Heart right ventricle (tissue), 16 donors: ENCODE data around the gene SCYGR1. TPM values are rescaled to one million over a fixed set of nuclear protein-coding genes. Genes with fewer than 3 reads are reported as not detected.

Experiments used
- ATAC-seq, 8 donors: fragments of 200-7000 bp; cut with Tn5 transposase; one replicate each; pipeline ENCODE4 v1.9.1; 2020; ENCODE audit warnings: mild to moderate bottlenecking in 8 of 8, moderate library complexity in 8 of 8, moderate number of reproducible peaks in 1 of 8
- DNase-seq, 2 donors: peaks; one replicate each; pipeline ENCODE4 v3.0.0-alpha.2; 2020
- H3K27ac ChIP-seq, 10 donors: fragments of 200-600 bp; sonication (generic) in 2 of 10; one replicate each; pipeline versions ENCODE4 v1.5.0 to v1.8.0; 2020 to 2022; ENCODE audit warnings: mild to moderate bottlenecking in 3 of 10
- H3K27me3 ChIP-seq, 7 donors: fragments of 200-600 bp; one replicate each; pipeline ENCODE4 v1.8.0; 2021 to 2022; ENCODE audit warnings: mild to moderate bottlenecking in 2 of 7
- H3K36me3 ChIP-seq, 9 donors: fragments of 200-600 bp; sonication (generic) in 1 of 9; one replicate each; pipeline versions ENCODE4 v1.5.0 to v1.8.0; 2020 to 2022; ENCODE audit warnings: mild to moderate bottlenecking in 2 of 9
- H3K4me1 ChIP-seq, 9 donors: fragments of 200-600 bp; sonication (generic) in 1 of 9; one replicate each; pipeline versions ENCODE4 v1.5.0 to v1.8.0; 2020 to 2022; ENCODE audit warnings: mild to moderate bottlenecking in 4 of 9
- H3K4me3 ChIP-seq, 10 donors: fragments of 200-600 bp; sonication (generic) in 2 of 10; one replicate each; pipeline versions ENCODE4 v1.5.0 to v1.8.0; 2020 to 2022; ENCODE audit warnings: mild to moderate bottlenecking in 7 of 10, moderate library complexity in 2 of 10
- H3K9me3 ChIP-seq, 11 donors: fragments of 200-600 bp in 10 of 11; sonication (generic) in 2 of 11; one replicate each; pipeline versions ENCODE4 v1.5.0 to v1.8.0; 2013 to 2022; ENCODE audit warnings: mild to moderate bottlenecking in 2 of 11, control low read depth in 1 of 11, moderate library complexity in 1 of 11
- WGBS, 2 donors: extraction: QIAGEN DNeasy Blood & Tissue Kit; methylation state at CpG; one replicate each; pipeline ENCODE4 v1.1.7; 2013; ENCODE audit warnings: inconsistent platforms in 1 of 2; 5-methylcytosine and 5-hydroxymethylcytosine counted together
- intact Hi-C, 10 donors: fragments of 100-400 bp; cut with DNase I; formaldehyde crosslinking; loops; one replicate each; pipeline versions ENCODE4 v1.11.1 to v1.14.2; 2022
- polyA plus RNA-seq, 2 donors: library from polyadenylated mRNA; stranded (reverse); fragments of 200-250 nt; gene quantifications; one replicate each; pipeline ENCODE4 v1.2.3, GENCODE V29; 2013
- total RNA-seq, 10 donors: library from RNA; stranded (reverse); fragmentation: NEBNext Ultra II Directional in 3 of 10; extraction: Animal tissue kit (Norgen Biotek cat#: 25700) in 3 of 10; gene quantifications; one replicate each; pipeline versions ENCODE4 v1.2.1 to v1.2.4, GENCODE V29; 2021 to 2023
- TF ChIP-seq, protein P1 (sequence below), 9 donors: fragments of 200-600 bp; sonication (generic) in 2 of 9; IDR thresholded peaks; one replicate each; pipeline versions ENCODE4 v1.5.0 to v1.8.0; 2021 to 2022; ENCODE audit warnings: antibody characterized with exemption in 9 of 9, mild to moderate bottlenecking in 5 of 9, moderate library complexity in 1 of 9
- donor health status: Arrhythmogenic right ventricular cardiomyopathy.
- donor health status: ischemic (EF 13 %, LVEDD 7.1; RV severe dilation, severe dysfunction).
- donor health status: healthy with polysubstance abuse.
- donor health status: DM: no; HTN: yes; CAD: no.
- donor health status: DM: no; HTN: no; CAD: no.
- donor health status: ischemic (EF 25% LVEDD 6.9; RV normal size, moderate dysfunction).
- donor health status: ischemic (EF 25% LVEDD 5.7; RV mildly dilated, moderate dysfunction).
- donor health status: healthy.
- donor health status: DM: yes; HTN: yes; CAD: no.
- donor health status: Ischemic cardiomyopathy.
- donor health status: ischemic (EF 35%, LVEDD 5.7; RV mildly dilated, moderate dysfunction).
- donor health status: nonischemic (EF 11% LVEDD 7.7; RV severe dilation, severe dysfunction).
- donor health status: DM: yes; HTN: yes; CAD: no.
- donor health status: PGD.
- donor health status: ischemic (EF 29% LVEDD 5.4; RV normal size, mild dysfunction).
- donor health status: nonischemic (EF 23%, LVEDD 6.1; RV moderate dilation, normal function).

Gene SCYGR1
- total and polyA plus RNA-seq, 12 donors = not detected

GRCh38 chr2:227394401-227394800, 6.7 kb upstream of the SCYGR1 start:
- Histone ChIP-seq H3K9me3 (no peaks in the 10 kb centered on the region), H3K27me3 (no peaks in the 10 kb centered on the region), H3K4me3 (no peak overlapping the region), H3K4me1 (peaks cover 0 to 10% (median 0%) of the 10 kb centered on the region in 9 donors), H3K27ac (no peak overlapping the region), H3K36me3 (no peaks in the 10 kb centered on the region)
- WGBS, 2 donors = 48 to 93% methylated on average over 2 of the region's 2 CpGs
- intact Hi-C loops = no loop called here
- ATAC-seq = no peak
- no peak for DNase-seq
- TF ChIP-seq, protein P1, sequence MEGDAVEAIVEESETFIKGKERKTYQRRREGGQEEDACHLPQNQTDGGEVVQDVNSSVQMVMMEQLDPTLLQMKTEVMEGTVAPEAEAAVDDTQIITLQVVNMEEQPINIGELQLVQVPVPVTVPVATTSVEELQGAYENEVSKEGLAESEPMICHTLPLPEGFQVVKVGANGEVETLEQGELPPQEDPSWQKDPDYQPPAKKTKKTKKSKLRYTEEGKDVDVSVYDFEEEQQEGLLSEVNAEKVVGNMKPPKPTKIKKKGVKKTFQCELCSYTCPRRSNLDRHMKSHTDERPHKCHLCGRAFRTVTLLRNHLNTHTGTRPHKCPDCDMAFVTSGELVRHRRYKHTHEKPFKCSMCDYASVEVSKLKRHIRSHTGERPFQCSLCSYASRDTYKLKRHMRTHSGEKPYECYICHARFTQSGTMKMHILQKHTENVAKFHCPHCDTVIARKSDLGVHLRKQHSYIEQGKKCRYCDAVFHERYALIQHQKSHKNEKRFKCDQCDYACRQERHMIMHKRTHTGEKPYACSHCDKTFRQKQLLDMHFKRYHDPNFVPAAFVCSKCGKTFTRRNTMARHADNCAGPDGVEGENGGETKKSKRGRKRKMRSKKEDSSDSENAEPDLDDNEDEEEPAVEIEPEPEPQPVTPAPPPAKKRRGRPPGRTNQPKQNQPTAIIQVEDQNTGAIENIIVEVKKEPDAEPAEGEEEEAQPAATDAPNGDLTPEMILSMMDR (IDR thresholded peaks at IDR 0.05) = no peak

GRCh38 chr2:227390468-227391256, 2.9 kb upstream of the SCYGR1 start:
- 82 to 84% methylated on average over 17 of the region's 17 CpGs for WGBS, 2 donors
- Histone ChIP-seq H3K27me3 (no peaks in the 10 kb centered on the region), H3K4me3 (no peak overlapping the region), H3K36me3 (no peaks in the 10 kb centered on the region), H3K4me1 (peaks cover 0 to 3% (median 0%) of the 10 kb centered on the region in 9 donors), H3K9me3 (peaks cover 0 to 7% (median 0%) of the 10 kb centered on the region in 11 donors), H3K27ac (no peak overlapping the region)
- TF ChIP-seq, protein P1 (IDR thresholded peaks at IDR 0.05) = no peak
- DNase-seq (no peak), ATAC-seq (no peak)
- intact Hi-C loops = no loop called here

DNA sequence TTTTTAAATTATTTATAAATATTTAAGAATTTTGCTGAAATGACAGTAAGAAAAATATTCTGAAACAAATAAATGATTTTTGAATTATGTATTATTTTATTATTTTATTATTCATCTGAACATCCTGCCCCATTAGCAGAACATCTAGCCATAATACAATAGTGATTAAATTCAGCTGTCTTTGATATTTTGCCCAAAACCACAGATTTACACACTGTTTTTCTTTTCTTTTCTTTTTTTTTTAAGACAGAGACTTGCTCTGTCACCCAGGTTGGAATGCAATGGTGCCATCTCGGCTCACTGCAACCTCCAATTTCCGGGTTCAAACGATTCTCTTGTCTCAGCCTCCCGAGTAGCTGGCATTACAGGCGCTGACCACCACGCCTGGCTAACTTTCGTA, 1.9 kb upstream of the SCYGR1 start:
- H3K9me3 ChIP-seq = peaks cover 0 to 7% (median 0%) of the 10 kb centered on the region in 11 donors
- no peak for DNase-seq
- WGBS, 2 donors = 93 to 97% methylated on average over 7 of the region's 7 CpGs
- H3K27me3 ChIP-seq = no peaks in the 10 kb centered on the region
- H3K36me3 ChIP-seq = no peaks in the 10 kb centered on the region
- intact Hi-C loops = no loop called here
- H3K27ac ChIP-seq = peak overlapping the region in 1 of 10 donors; percentile 75
- no peak overlapping the region for H3K4me3 ChIP-seq
- no peak for ATAC-seq
- TF ChIP-seq, protein P1 (IDR thresholded peaks at IDR 0.05) = no peak
- peaks cover 0 to 12% (median 0%) of the 10 kb centered on the region in 9 donors for H3K4me1 ChIP-seq

- H3K4me1 ChIP-seq = peaks cover 0 to 16% (median 0%) of the 10 kb centered on the region in 9 donors
- H3K36me3 ChIP-seq = no peaks in the 10 kb centered on the region
- 69 to 83% methylated on average over 3 of the region's 3 CpGs for WGBS, 2 donors
- H3K9me3 ChIP-seq = peaks cover 0 to 7% (median 0%) of the 10 kb centered on the region in 11 donors
- H3K27me3 ChIP-seq = peaks cover 0 to 3% (median 0%) of the 10 kb centered on the region in 7 donors
- TF ChIP-seq, protein P1 (IDR thresholded peaks at IDR 0.05) = no peak
- H3K4me3 ChIP-seq = no peak overlapping the region
- ATAC-seq = no peak
- intact Hi-C loops = no loop called here
- H3K27ac ChIP-seq = peak overlapping the region in 1 of 10 donors; percentile 75
- DNase-seq = no peak
Observed at GRCh38 chr2:227389231-227389630, 1.5 kb upstream of the SCYGR1 start.
